SH-SY5Y (cell line): ENCODE data around the gene UFSP1.

ENCODE experiments used
- GATA2 ChIP-seq: IDR thresholded peaks from 2 replicates; pipeline ENCODE4 v1.6.1; 2011; ENCODE audit warnings: mild to moderate bottlenecking, low read depth, low read length
- GATA3 ChIP-seq: IDR thresholded peaks from 2 replicates; pipeline ENCODE4 v1.6.1; 2011; ENCODE audit warnings: low read depth, mild to moderate bottlenecking, low read length, moderate library complexity

GRCh38 chr7:100914879-100915447 is 25.4 kb upstream of the UFSP1 start:
- TF ChIP-seq GATA2 (no peak), GATA3 (no peak)
